GM10266 (cell line): ENCODE measurements around the gene WSCD1.

Source experiments
- DNase-seq: peaks from one replicate; pipeline ENCODE4 v3.0.0; 2012; ENCODE audit errors: extremely low spot score
- CTCF ChIP-seq: IDR thresholded peaks from 2 replicates; pipeline ENCODE4 v1.5.1; 2012; ENCODE audit warnings: mild to moderate bottlenecking, low read depth; ENCODE audit not compliant: control insufficient read depth, insufficient read depth; ENCODE audit errors: missing control alignments

Gene WSCD1

GRCh38 chr17:6170349-6170748 is 100.2 kb downstream of the WSCD1 start:
- TF ChIP-seq CTCF, result no peak

GRCh38 chr17:6172642-6173330 is 102.6 kb downstream of the WSCD1 start:
- no peak for TF ChIP-seq CTCF
- no peak for DNase-seq

More at GRCh38 chr17:6170349-6170748, 100.2 kb downstream of the WSCD1 start:
- DNase-seq, result no peak

GRCh38 chr17:6173653-6174052 is 103.5 kb downstream of the WSCD1 start:
- TF ChIP-seq CTCF, result no peak

More at GRCh38 chr17:6173653-6174052, 103.5 kb downstream of the WSCD1 start:
- no peak for DNase-seq
